Measurements from ENCODE around the gene ESX1. TPM values are rescaled to one million over a fixed set of nuclear protein-coding genes. Genes with fewer than 3 reads are reported as not detected.

ESX1 gene
- polyA plus RNA-seq, 3 donors = not detected

DNA sequence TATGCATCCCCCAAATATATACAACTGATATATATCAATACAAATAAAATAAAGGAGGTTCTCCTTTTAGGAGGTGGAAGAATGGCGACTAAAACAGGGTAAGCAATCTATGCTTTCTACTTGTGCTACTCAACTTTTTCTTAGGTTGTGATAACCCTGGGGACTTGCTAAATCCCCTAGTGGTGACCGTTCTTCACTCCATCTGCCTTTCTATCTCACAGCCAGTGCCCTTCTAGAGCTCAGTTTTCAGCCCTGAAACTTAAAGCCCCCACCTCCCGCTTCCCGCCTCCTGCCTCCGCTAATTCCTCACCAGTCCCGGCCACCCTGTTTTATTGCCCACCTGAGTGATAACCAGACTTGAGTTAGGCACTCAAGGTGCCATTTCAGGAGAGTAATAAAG is 15.5 kb upstream of the ESX1 start:
- Histone ChIP-seq H3K36me3 (replicated peaks in 1 of 2; ENCODE audit: control insufficient read depth in 1 of 2, insufficient read depth in 2 of 2, low read length in 2 of 2) (no peaks in the 10 kb centered on the region), H2AFZ (ENCODE audit: insufficient read depth, low read depth, low read length, poor library complexity, severe bottlenecking) (no peak overlapping the region), H4K20me1 (ENCODE audit: insufficient read depth, low read length) (no peaks in the 10 kb centered on the region), H3K9me3 (replicated peaks in 1 of 2; ENCODE audit: control insufficient read depth in 1 of 2, insufficient read depth in 1 of 2, low read length in 2 of 2) (no peaks in the 10 kb centered on the region), H3K79me2 (ENCODE audit: insufficient read depth, low read length) (no peaks in the 10 kb centered on the region), H3K27ac (ENCODE audit: low read depth in 1 of 2, low read length in 2 of 2) (no peak overlapping the region), H3K4me1 (ENCODE audit: control insufficient read depth in 1 of 2, insufficient read depth in 2 of 2, low read length in 2 of 2) (no peaks in the 10 kb centered on the region), H3K27me3 (ENCODE audit: control insufficient read depth in 2 of 2, insufficient read depth in 2 of 2, low read length in 2 of 2) (peaks cover 2 to 3% of the 10 kb centered on the region in 2 donors), H3K4me3 (replicated peaks in 1 of 3; ENCODE audit: low read depth in 2 of 3, low read length in 3 of 3) (no peak overlapping the region), H3K9ac (ENCODE audit: insufficient read depth, low read length, poor library complexity, severe bottlenecking) (no peak overlapping the region), H3K4me2 (replicated peaks; ENCODE audit: extremely low read depth, low read length, poor library complexity, severe bottlenecking) (no peak overlapping the region)
- no peak for DNase-seq
- peaks cover 4 to 12% (median 11%) of the 10 kb centered on the region in 3 donors for H3K27me3 Mint-ChIP-seq (ENCODE audit: low read depth in 3 of 3)
- H3K27ac Mint-ChIP-seq = no peak overlapping the region
- no peaks in the 10 kb centered on the region for H3K9me3 Mint-ChIP-seq
- intact Hi-C loops (cut with micrococcal nuclease) = no loop called here
- H3K4me1 Mint-ChIP-seq = peaks cover 4% of the 10 kb centered on the region
- H3K36me3 Mint-ChIP-seq = no peaks in the 10 kb centered on the region
- TF ChIP-seq, protein P1, sequence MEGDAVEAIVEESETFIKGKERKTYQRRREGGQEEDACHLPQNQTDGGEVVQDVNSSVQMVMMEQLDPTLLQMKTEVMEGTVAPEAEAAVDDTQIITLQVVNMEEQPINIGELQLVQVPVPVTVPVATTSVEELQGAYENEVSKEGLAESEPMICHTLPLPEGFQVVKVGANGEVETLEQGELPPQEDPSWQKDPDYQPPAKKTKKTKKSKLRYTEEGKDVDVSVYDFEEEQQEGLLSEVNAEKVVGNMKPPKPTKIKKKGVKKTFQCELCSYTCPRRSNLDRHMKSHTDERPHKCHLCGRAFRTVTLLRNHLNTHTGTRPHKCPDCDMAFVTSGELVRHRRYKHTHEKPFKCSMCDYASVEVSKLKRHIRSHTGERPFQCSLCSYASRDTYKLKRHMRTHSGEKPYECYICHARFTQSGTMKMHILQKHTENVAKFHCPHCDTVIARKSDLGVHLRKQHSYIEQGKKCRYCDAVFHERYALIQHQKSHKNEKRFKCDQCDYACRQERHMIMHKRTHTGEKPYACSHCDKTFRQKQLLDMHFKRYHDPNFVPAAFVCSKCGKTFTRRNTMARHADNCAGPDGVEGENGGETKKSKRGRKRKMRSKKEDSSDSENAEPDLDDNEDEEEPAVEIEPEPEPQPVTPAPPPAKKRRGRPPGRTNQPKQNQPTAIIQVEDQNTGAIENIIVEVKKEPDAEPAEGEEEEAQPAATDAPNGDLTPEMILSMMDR (IDR thresholded peaks at IDR 0.05) = no peak
- WGBS (ENCODE audit: insufficient coverage) = no CpG with 5 or more reads among the region's 6 CpGs
- H3K4me3 Mint-ChIP-seq = no peak overlapping the region

DNA sequence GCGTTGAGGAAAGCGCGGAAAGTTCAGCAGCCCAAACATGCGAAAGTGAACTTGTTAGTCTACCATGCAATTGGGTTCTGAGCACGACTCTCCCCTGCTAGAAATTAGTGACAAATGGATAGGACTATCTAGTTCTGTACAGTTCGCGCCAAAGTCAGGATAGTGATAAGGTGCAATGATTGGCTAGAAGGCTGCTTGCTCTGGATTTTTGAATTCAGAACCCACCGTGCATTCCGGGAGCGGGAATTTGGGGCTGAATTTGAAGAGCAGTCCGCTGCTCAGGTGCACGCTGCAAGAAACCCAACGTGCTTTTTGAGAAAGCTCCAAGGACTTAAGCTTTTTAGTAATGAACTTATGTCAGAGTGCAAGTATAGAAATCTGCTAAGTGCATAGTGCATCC is 732 bp upstream of the ESX1 start:
- Histone ChIP-seq H3K4me3 (replicated peaks in 1 of 3; ENCODE audit: low read depth in 2 of 3, low read length in 3 of 3) (no peak overlapping the region), H4K20me1 (ENCODE audit: insufficient read depth, low read length) (no peaks in the 10 kb centered on the region), H3K4me2 (replicated peaks; ENCODE audit: extremely low read depth, low read length, poor library complexity, severe bottlenecking) (no peak overlapping the region), H3K9me3 (replicated peaks in 1 of 2; ENCODE audit: control insufficient read depth in 1 of 2, insufficient read depth in 1 of 2, low read length in 2 of 2) (peaks cover 0 to 16% of the 10 kb centered on the region in 2 donors), H3K27me3 (ENCODE audit: control insufficient read depth in 2 of 2, insufficient read depth in 2 of 2, low read length in 2 of 2) (peaks cover 14 to 54% of the 10 kb centered on the region in 2 donors), H3K4me1 (ENCODE audit: control insufficient read depth in 1 of 2, insufficient read depth in 2 of 2, low read length in 2 of 2) (peaks cover 0 to 5% of the 10 kb centered on the region in 2 donors), H3K9ac (ENCODE audit: insufficient read depth, low read length, poor library complexity, severe bottlenecking) (no peak overlapping the region), H3K36me3 (replicated peaks in 1 of 2; ENCODE audit: control insufficient read depth in 1 of 2, insufficient read depth in 2 of 2, low read length in 2 of 2) (no peaks in the 10 kb centered on the region), H3K27ac (ENCODE audit: low read depth in 1 of 2, low read length in 2 of 2) (no peak overlapping the region), H2AFZ (ENCODE audit: insufficient read depth, low read depth, low read length, poor library complexity, severe bottlenecking) (no peak overlapping the region), H3K79me2 (ENCODE audit: insufficient read depth, low read length) (no peaks in the 10 kb centered on the region)
- TF ChIP-seq, protein P1 (IDR thresholded peaks at IDR 0.05) = no peak
- Mint-ChIP-seq H3K4me1 (peaks cover 5% of the 10 kb centered on the region), H3K4me3 (peak overlapping the region in 1 of 2 donors; percentile 39), H3K36me3 (no peaks in the 10 kb centered on the region), H3K27ac (no peak overlapping the region), H3K27me3 (ENCODE audit: low read depth in 3 of 3) (peaks cover 43 to 63% (median 58%) of the 10 kb centered on the region in 3 donors), H3K9me3 (peaks cover 0 to 28% (median 3%) of the 10 kb centered on the region in 7 donors)
- no peak for DNase-seq
- WGBS (ENCODE audit: insufficient coverage) = 10% methylated on average over 9 of the region's 13 CpGs
- intact Hi-C loops (cut with micrococcal nuclease) = no loop called here

Measured in CD14-positive monocyte (primary cell).